ENCODE data around the gene OR2L2.
"Not testable (repeated sequence)": the region's sequence is repeated elsewhere in the genome, so short reads cannot be mapped to it uniquely, and the experiment has no call there.

The OR2L2 gene, protein sequence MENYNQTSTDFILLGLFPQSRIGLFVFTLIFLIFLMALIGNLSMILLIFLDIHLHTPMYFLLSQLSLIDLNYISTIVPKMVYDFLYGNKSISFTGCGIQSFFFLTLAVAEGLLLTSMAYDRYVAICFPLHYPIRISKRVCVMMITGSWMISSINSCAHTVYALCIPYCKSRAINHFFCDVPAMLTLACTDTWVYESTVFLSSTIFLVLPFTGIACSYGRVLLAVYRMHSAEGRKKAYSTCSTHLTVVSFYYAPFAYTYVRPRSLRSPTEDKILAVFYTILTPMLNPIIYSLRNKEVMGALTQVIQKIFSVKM

GRCh38 chr1:248029770-248030169 lies at the start of gene OR2L2:
OR2L2 (plus strand) TSS chr1:248030070; CDS start chr1:248038268, 8,198 bp downstream.
- DNase-seq (ENCODE audit: low spot score) = no peak

GRCh38 chr1:247992986-247993385 lies 36.9 kb upstream of the OR2L2 start:
- DNase-seq (ENCODE audit: low spot score) = no peak

DNA sequence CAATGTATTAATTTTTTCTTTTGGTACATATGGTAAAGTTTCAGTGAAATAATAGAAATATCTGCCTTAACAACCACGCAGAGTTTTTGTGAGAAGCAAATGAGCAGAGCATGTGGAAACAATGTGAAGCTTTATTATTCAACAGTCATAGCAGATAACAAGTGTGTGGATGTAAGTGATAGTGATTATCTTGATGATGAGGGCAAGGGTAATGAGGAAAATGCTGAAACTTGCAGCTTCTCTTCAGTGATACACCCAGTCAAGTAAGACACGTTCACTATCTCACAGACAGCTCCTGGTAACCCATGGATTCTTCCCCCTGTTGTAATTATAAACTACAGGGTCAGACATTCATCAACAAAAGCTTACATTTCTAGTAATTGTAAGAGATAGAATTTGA lies 31.1 kb upstream of the OR2L2 start:
- no peak for DNase-seq (ENCODE audit: low spot score)

DNA sequence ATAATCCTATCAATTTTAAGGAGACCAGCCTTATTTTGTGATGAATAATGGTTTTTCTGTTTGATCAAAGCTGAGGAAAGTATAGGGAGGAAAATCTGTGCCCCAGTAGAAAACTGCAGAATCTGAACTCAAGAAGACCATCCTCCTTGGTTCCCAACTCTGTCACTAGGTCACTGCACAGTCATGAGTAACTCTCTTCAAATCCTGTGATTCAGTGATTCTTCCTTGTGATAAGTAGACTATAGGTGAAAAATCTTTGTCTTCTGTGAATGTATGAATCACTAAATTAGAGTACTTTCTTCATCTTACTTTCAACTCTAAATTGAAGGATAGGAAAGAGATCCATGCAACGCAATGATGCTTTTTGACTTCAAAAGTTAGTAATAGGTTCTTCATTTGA lies 29.7 kb upstream of the OR2L2 start:
- no peak for DNase-seq (ENCODE audit: low spot score)

DNA sequence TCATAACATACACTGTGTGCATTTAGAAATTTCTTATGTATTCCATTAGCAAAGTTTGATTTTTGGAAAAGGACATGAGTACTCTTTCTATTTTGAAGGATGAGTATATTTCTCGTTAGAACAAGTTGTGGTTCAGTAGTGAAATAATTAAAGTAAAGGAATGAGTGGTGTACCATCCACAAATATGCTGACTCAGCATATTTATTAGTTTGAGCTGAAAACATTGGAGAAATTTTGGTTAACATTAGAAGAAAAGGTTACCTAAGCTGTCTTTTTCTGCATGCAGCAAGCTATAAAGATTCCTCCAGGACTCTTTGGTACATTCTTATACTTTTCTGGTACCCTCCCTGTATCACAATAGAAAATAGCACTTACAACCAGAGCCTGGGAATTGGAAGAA lies 22.1 kb upstream of the OR2L2 start:
- no peak for DNase-seq (ENCODE audit: low spot score)

- no peak for DNase-seq (ENCODE audit: low spot score)
Observed at GRCh38 chr1:248009681-248010080, 20.2 kb upstream of the OR2L2 start.

DNA sequence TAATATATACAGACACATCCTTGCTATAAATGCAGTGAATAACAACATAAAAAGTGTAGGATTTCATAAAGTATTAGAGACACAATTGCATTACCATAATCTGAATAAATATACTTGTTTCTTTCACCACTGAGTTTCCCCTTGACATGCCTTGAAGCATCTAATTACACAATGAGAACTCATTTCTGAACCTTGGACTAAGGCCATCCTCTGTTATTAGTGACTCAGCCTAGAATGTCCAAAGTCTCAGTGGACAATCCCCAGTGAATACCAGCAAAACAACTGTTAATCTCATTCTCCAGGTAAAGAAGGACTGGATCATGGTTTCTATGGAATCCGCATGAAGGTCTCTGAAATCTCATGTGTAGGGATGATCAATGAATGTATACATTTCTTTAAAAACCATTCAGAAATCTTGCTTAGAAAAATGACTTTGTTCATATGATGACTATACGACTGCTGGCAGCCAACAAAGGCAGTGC lies 16.6 kb upstream of the OR2L2 start, which contains the start of gene OR2L5:
OR2L5 (plus strand) TSS at position 432 of the 482 bp plus-strand sequence. CDS start 8,288 bp downstream, outside the sequence.
- no peak for DNase-seq (ENCODE audit: low spot score)

- no peak for DNase-seq (ENCODE audit: low spot score)
Observed at GRCh38 chr1:248015803-248016202, 14.1 kb upstream of the OR2L2 start.

GRCh38 chr1:248045209-248045608 lies 15.3 kb downstream of the OR2L2 start:
- DNase-seq (ENCODE audit: low spot score) = no peak

DNA sequence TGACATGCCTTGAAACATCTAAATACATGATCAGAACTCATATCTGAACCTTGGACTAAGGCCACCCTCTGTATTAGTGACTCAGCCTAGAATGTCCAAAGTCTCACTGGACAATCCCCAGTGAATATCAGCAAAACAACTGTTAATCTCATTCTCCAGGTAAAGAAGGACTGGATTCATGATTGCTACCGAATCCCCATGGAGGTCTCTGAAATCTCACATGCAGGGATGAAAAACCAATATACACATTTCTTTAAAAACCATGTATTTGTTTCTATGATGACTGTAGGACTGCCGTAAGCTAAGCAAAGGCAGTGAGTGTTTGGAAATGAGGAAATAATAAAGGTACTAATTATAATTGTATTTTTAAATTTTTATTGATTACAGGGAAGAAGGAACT lies 16.7 kb downstream of the OR2L2 start, which contains the start of gene OR2L3:
OR2L3 (plus strand) TSS at position 301 of the 400 bp plus-strand sequence. CDS start 13,846 bp downstream, outside the sequence.
- no peak for DNase-seq (ENCODE audit: low spot score)

- DNase-seq (ENCODE audit: low spot score) = no peak
Observed at GRCh38 chr1:248047008-248047407, 17.1 kb downstream of the OR2L2 start.

- DNase-seq (ENCODE audit: low spot score) = no peak
Observed at GRCh38 chr1:248054671-248055070, 24.8 kb downstream of the OR2L2 start.

DNA sequence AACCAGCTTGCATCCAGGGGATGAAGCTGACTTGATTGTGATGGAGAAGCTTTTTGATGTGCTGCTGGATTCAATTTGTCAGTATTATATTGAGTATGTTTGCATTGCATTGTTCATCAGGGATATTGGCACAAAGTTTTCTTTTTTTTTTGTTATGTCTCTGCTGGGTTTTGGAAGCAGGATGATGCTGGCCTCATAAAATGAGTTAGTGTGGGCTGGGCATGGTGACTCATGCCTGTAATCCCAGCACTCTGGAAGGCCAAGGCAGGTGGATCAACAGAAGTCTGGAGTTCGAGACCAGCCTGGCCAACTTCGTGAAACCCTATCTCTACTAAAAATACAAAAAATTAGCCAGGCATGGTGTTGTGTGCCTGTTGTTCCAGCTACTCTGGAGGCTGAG lies 25.4 kb downstream of the OR2L2 start:
- no peak for DNase-seq (ENCODE audit: low spot score)

- DNase-seq (ENCODE audit: low spot score) = no peak
Observed at GRCh38 chr1:248065071-248065470, 35.2 kb downstream of the OR2L2 start.

GRCh38 chr1:248065604-248066003 lies 35.7 kb downstream of the OR2L2 start:
- DNase-seq (ENCODE audit: low spot score) = no peak

DNA sequence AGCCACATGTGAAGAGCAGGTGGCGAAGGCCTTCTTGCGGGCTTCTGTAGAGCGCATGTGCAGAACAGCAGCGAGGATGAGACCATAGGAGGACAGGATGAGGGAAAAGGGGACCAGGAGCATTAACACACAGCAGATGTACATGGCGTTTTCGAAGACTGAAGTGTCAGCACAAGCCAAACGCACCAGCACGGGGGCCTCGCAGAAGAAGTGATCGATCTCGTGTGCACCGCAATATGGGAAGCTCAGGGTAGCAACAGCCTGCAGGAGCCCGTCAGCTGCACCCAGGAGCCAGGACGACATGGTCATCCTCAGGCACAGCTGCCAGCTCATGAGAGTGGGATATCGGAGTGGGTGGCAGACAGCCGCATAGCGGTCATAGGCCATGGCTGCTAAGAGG lies 54.0 kb downstream of the OR2L2 start:
- DNase-seq (ENCODE audit: low spot score) = not testable (repeated sequence)

All from HuH-7 (cell line).